CD14-positive monocyte (primary cell): ENCODE data around the gene CTXN2. TPM values are rescaled to one million over a fixed set of nuclear protein-coding genes. Genes with fewer than 3 reads are reported as not detected.

Source experiments
- DNase-seq, 3 donors: peaks; one replicate each; pipeline ENCODE4 v3.0.0-alpha.2; 2011 to 2022
- H2AFZ ChIP-seq: 2 replicates; pipeline ENCODE4 v1.6.0; 2012; ENCODE audit warnings: mild to moderate bottlenecking, low read depth, low read length, inconsistent platforms; ENCODE audit not compliant: insufficient read depth, poor library complexity, severe bottlenecking
- H3K27ac ChIP-seq, 2 donors: 1 replicate in 1 of 2; 2 replicates in 1 of 2; pipeline ENCODE4 v1.5.1; 2012 to 2013; ENCODE audit warnings: low read length in 2 of 2, control low read depth in 1 of 2, inconsistent platforms in 1 of 2, low read depth in 1 of 2, mild to moderate bottlenecking in 1 of 2
- H3K27me3 ChIP-seq, 2 donors: one replicate each; pipeline versions ENCODE4 v1.6.0 to v1.6.1; 2011 to 2013; ENCODE audit warnings: low read length in 2 of 2; ENCODE audit not compliant: control insufficient read depth in 2 of 2, insufficient read depth in 2 of 2
- H3K36me3 ChIP-seq, 2 donors: replicated peaks in 1 of 2; 1 replicate in 1 of 2; 2 replicates in 1 of 2; pipeline versions ENCODE4 v1.5.1 to v1.6.1; 2012 to 2013; ENCODE audit warnings: low read length in 2 of 2, control low read depth in 1 of 2, inconsistent platforms in 1 of 2, mild to moderate bottlenecking in 1 of 2; ENCODE audit not compliant: insufficient read depth in 2 of 2, control insufficient read depth in 1 of 2
- H3K4me1 ChIP-seq, 2 donors: 1 replicate in 1 of 2; 2 replicates in 1 of 2; pipeline versions ENCODE4 v1.5.1 to v1.6.1; 2012 to 2013; ENCODE audit warnings: low read length in 2 of 2, control low read depth in 1 of 2, inconsistent platforms in 1 of 2, mild to moderate bottlenecking in 1 of 2, moderate library complexity in 1 of 2; ENCODE audit not compliant: insufficient read depth in 2 of 2, control insufficient read depth in 1 of 2
- H3K4me2 ChIP-seq: replicated peaks from 2 replicates; pipeline ENCODE3; 2012; ENCODE audit warnings: low read length, moderate library complexity, mild to moderate bottlenecking; ENCODE audit not compliant: poor library complexity, severe bottlenecking; ENCODE audit errors: extremely low read depth
- H3K4me3 ChIP-seq, 3 experiments: fragments of 200-600 bp in 1 of 3; sonication (generic) in 1 of 3; replicated peaks in 1 of 3; 1 replicate in 2 of 3; 2 replicates in 1 of 3; pipeline ENCODE4 v1.5.1; 2011 to 2013; ENCODE audit warnings: low read length in 3 of 3, mild to moderate bottlenecking in 3 of 3, control low read depth in 2 of 3, low read depth in 2 of 3, inconsistent platforms in 1 of 3, moderate library complexity in 1 of 3
- H3K79me2 ChIP-seq: 2 replicates; pipeline ENCODE4 v1.6.0; 2012; ENCODE audit warnings: mild to moderate bottlenecking, control low read depth, inconsistent platforms, low read length, moderate library complexity; ENCODE audit not compliant: insufficient read depth
- H3K9ac ChIP-seq: 2 replicates; pipeline ENCODE4 v1.6.0; 2017; ENCODE audit warnings: low read length, mild to moderate bottlenecking; ENCODE audit not compliant: insufficient read depth, poor library complexity, severe bottlenecking
- H3K9me3 ChIP-seq, 2 donors: replicated peaks in 1 of 2; 1 replicate in 1 of 2; 2 replicates in 1 of 2; pipeline versions ENCODE4 v1.5.1 to v1.6.1; 2012 to 2013; ENCODE audit warnings: low read length in 2 of 2, control low read depth in 1 of 2; ENCODE audit not compliant: control insufficient read depth in 1 of 2, insufficient read depth in 1 of 2
- H4K20me1 ChIP-seq: 2 replicates; pipeline ENCODE4 v1.6.0; 2012; ENCODE audit warnings: mild to moderate bottlenecking, low read length, control low read depth, moderate library complexity; ENCODE audit not compliant: insufficient read depth
- H3K27ac Mint-ChIP-seq, 7 donors: one replicate each; pipeline ENCODE4 v1.8.0; 2020; ENCODE audit warnings: mild to moderate bottlenecking in 7 of 7, mixed read lengths in 7 of 7, moderate library complexity in 6 of 7, inconsistent platforms in 2 of 7
- H3K27me3 Mint-ChIP-seq, 3 donors: one replicate each; pipeline ENCODE4 v1.8.0; 2021 to 2022; ENCODE audit warnings: low read depth in 3 of 3, mild to moderate bottlenecking in 3 of 3, mixed read lengths in 3 of 3, moderate library complexity in 3 of 3, inconsistent platforms in 1 of 3
- H3K36me3 Mint-ChIP-seq, 2 donors: one replicate each; pipeline ENCODE4 v1.8.0; 2020; ENCODE audit warnings: mixed read lengths in 2 of 2, inconsistent platforms in 1 of 2, mild to moderate bottlenecking in 1 of 2
- H3K4me1 Mint-ChIP-seq: one replicate; pipeline ENCODE4 v1.8.0; 2020; ENCODE audit warnings: mild to moderate bottlenecking, mixed read lengths
- H3K4me3 Mint-ChIP-seq, 2 donors: one replicate each; pipeline ENCODE4 v1.8.0; 2020; ENCODE audit warnings: mild to moderate bottlenecking in 2 of 2, mixed read lengths in 2 of 2, moderate library complexity in 1 of 2
- H3K9me3 Mint-ChIP-seq, 7 donors: one replicate each; pipeline ENCODE4 v1.8.0; 2020 to 2022; ENCODE audit warnings: mixed read lengths in 7 of 7, mild to moderate bottlenecking in 6 of 7, moderate library complexity in 6 of 7, inconsistent platforms in 2 of 7
- CTCF ChIP-seq: fragments of 200-600 bp; IDR thresholded peaks from one replicate; pipeline ENCODE4 v1.8.0; 2022; ENCODE audit warnings: antibody characterized with exemption, mild to moderate bottlenecking
- WGBS: methylation state at CpG from one replicate; pipeline ENCODE4 v1.1.5; 2013; ENCODE audit warnings: missing lambda C conversion rate; ENCODE audit not compliant: insufficient coverage; 5-methylcytosine and 5-hydroxymethylcytosine counted together
- intact Hi-C, 2 donors: fragments of 100-400 bp; cut with micrococcal nuclease; formaldehyde crosslinking; loops; one replicate each; pipeline versions ENCODE4 v1.15.0 to v1.15.1; 2023
- polyA plus RNA-seq, 3 donors: library from polyadenylated mRNA; depleted of rRNA in 1 of 3; unstranded in 2 of 3; stranded (reverse) in 1 of 3; fragments of 300-500 nt in 2 of 3; fragments of >200 nt in 1 of 3; fragmentation: Illumina TruSeq in 2 of 3; gene quantifications; 1 replicate in 2 of 3; 2 replicates in 1 of 3; pipeline ENCODE4 v1.2.3, GENCODE V29; 2012 to 2021

CTXN2 gene
- polyA plus RNA-seq, 3 donors: not detected

GRCh38 chr15:48205981-48206380, 14.5 kb downstream of the CTXN2 start, which contains the start of gene SLC12A1:
SLC12A1 (plus strand) TSS chr15:48206302; CDS start chr15:48207720, 1,418 bp downstream.
- Histone ChIP-seq H3K27me3 (no peaks in the 10 kb centered on the region), H2AFZ (no peak within 1 kb of the TSS), H3K9ac (no peak within 1 kb of the TSS), H3K36me3 (no peaks in the 10 kb centered on the region), H3K4me3 (no peak within 1 kb of the TSS), H3K27ac (no peak within 1 kb of the TSS), H3K9me3 (no peaks in the 10 kb centered on the region), H4K20me1 (no peaks in the 10 kb centered on the region), H3K79me2 (no peaks in the 10 kb centered on the region), H3K4me1 (no peaks in the 10 kb centered on the region), H3K4me2 (no peak within 1 kb of the TSS)
- Mint-ChIP-seq H3K27me3 (peaks cover 7 to 9% (median 8%) of the 10 kb centered on the region in 3 donors), H3K27ac (no peak within 1 kb of the TSS), H3K4me3 (no peak within 1 kb of the TSS), H3K4me1 (no peaks in the 10 kb centered on the region), H3K36me3 (no peaks in the 10 kb centered on the region), H3K9me3 (peaks cover 0 to 4% (median 0%) of the 10 kb centered on the region in 7 donors)
- no peak for TF ChIP-seq CTCF
- DNase-seq: no peak
- WGBS: no CpG with 5 or more reads among the region's 1 CpG
- intact Hi-C loops: no loop called here

GRCh38 chr15:48221261-48221660, 29.8 kb downstream of the CTXN2 start:
- H3K9me3 Mint-ChIP-seq: peaks cover 0 to 4% (median 3%) of the 10 kb centered on the region in 7 donors

More at GRCh38 chr15:48221261-48221660, 29.8 kb downstream of the CTXN2 start:
- no peak overlapping the region for H3K9ac ChIP-seq
- no peaks in the 10 kb centered on the region for H3K36me3 Mint-ChIP-seq
- H3K4me2 ChIP-seq: no peak overlapping the region
- H3K9me3 ChIP-seq: no peaks in the 10 kb centered on the region
- H3K4me1 ChIP-seq: no peaks in the 10 kb centered on the region
- no CpG with 5 or more reads among the region's 1 CpG for WGBS
- no peak overlapping the region for H2AFZ ChIP-seq
- H3K4me3 Mint-ChIP-seq: no peak overlapping the region
- H3K36me3 ChIP-seq: no peaks in the 10 kb centered on the region
- no peaks in the 10 kb centered on the region for H3K4me1 Mint-ChIP-seq
- TF ChIP-seq CTCF: no peak
- intact Hi-C loops: no loop called here
- peaks cover 0 to under 1% of the 10 kb centered on the region in 2 donors for H3K27me3 ChIP-seq
- H3K27me3 Mint-ChIP-seq: peaks cover 3 to 5% (median 4%) of the 10 kb centered on the region in 3 donors
- no peak for DNase-seq
- no peak overlapping the region for H3K27ac ChIP-seq
- H3K4me3 ChIP-seq: no peak overlapping the region
- H3K27ac Mint-ChIP-seq: no peak overlapping the region
- H3K79me2 ChIP-seq: no peaks in the 10 kb centered on the region
- no peaks in the 10 kb centered on the region for H4K20me1 ChIP-seq
